GM12878 (cell line): ENCODE data around the gene PDE7B. TPM values are rescaled to one million over a fixed set of nuclear protein-coding genes. Genes with fewer than 3 reads are reported as not detected.
A peak's percentile ranks its signal among the peaks of the same experiment; 100 is the strongest.

Source experiments
- BRCA1 ChIP-seq: IDR thresholded peaks from 2 replicates; pipeline ENCODE4 v1.6.1; 2011; ENCODE audit warnings: low read depth, low read length, improper control_type of control experiment
- CBFB ChIP-seq: IDR thresholded peaks from 2 replicates; pipeline ENCODE4 v1.6.1; 2016; ENCODE audit warnings: antibody characterized with exemption, low read depth
- CBX5 ChIP-seq: sonication (generic); IDR thresholded peaks from 2 replicates; pipeline ENCODE4 v1.6.1; 2016; ENCODE audit warnings: low read depth, moderate library complexity, mild to moderate bottlenecking, inconsistent platforms
- CEBPB ChIP-seq, 2 experiments: fragments of 150-350 bp in 1 of 2; IDR thresholded peaks; 2 replicates each; pipeline ENCODE4 v1.6.1; 2012 to 2014; ENCODE audit warnings: low read depth in 2 of 2, low read length in 2 of 2, borderline replicate concordance in 1 of 2, inconsistent platforms in 1 of 2
- CREM ChIP-seq: IDR thresholded peaks from 2 replicates; pipeline ENCODE4 v1.6.1; 2014; ENCODE audit warnings: antibody characterized with exemption, low read depth
- EGR1 ChIP-seq, 2 experiments: IDR thresholded peaks; 1 replicate in 1 of 2; 2 replicates in 1 of 2; pipeline ENCODE4 v1.6.1; 2011 to 2012; ENCODE audit warnings: low read depth in 2 of 2, low read length in 2 of 2, borderline replicate concordance in 1 of 2, mild to moderate bottlenecking in 1 of 2, moderate library complexity in 1 of 2
- EP300 ChIP-seq, 2 experiments: fragments of 150-350 bp in 1 of 2; IDR thresholded peaks; 2 replicates each; pipeline ENCODE4 v1.6.1; 2011 to 2012; ENCODE audit warnings: low read depth in 2 of 2, low read length in 2 of 2, borderline replicate concordance in 1 of 2, improper control_type of control experiment in 1 of 2, inconsistent platforms in 1 of 2; ENCODE audit not compliant: control insufficient read depth in 1 of 2
- FOS ChIP-seq: IDR thresholded peaks from 3 replicates; pipeline ENCODE4 v1.6.1; 2011; ENCODE audit warnings: borderline replicate concordance; ENCODE audit not compliant: insufficient read length; ENCODE audit errors: extremely low read depth
- HDAC2 ChIP-seq: fragments of 200-600 bp; sonication (generic); IDR thresholded peaks from 2 replicates; pipeline ENCODE4 v1.6.1; 2017
- IKZF1 ChIP-seq: fragments of 450-650 bp; conservative IDR thresholded peaks from 2 replicates; pipeline ENCODE4 v1.6.1; 2017; ENCODE audit warnings: antibody characterized with exemption, mild to moderate bottlenecking
- KDM1A ChIP-seq: fragments of 200-600 bp; sonication (generic); IDR thresholded peaks from 2 replicates; pipeline ENCODE4 v1.6.1; 2016; ENCODE audit warnings: borderline replicate concordance
- MTA2 ChIP-seq: fragments of 450-650 bp; IDR thresholded peaks from 2 replicates; pipeline ENCODE4 v1.6.1; 2016; ENCODE audit warnings: low read depth, mild to moderate bottlenecking, moderate library complexity
- MTA3 ChIP-seq: IDR thresholded peaks from 2 replicates; pipeline ENCODE4 v1.6.1; 2012; ENCODE audit warnings: low read length, inconsistent platforms, borderline replicate concordance
- PAX8 ChIP-seq: fragments of 450-650 bp; IDR thresholded peaks from 2 replicates; pipeline ENCODE4 v1.6.1; 2017; ENCODE audit warnings: mild to moderate bottlenecking, moderate library complexity
- PML ChIP-seq: IDR thresholded peaks from 2 replicates; pipeline ENCODE4 v1.6.1; 2012; ENCODE audit warnings: low read length, inconsistent platforms
- SPI1 ChIP-seq: IDR thresholded peaks from 2 replicates; pipeline ENCODE4 v1.6.1; 2011; ENCODE audit warnings: low read depth, mild to moderate bottlenecking, low read length, moderate library complexity, borderline replicate concordance; ENCODE audit not compliant: insufficient read depth
- STAT3 ChIP-seq: IDR thresholded peaks from 2 replicates; pipeline ENCODE4 v1.6.1; 2011; ENCODE audit warnings: low read depth, low read length, improper control_type of control experiment
- TARDBP ChIP-seq: IDR thresholded peaks from 2 replicates; pipeline ENCODE4 v1.6.1; 2016; ENCODE audit warnings: borderline replicate concordance
- WRNIP1 ChIP-seq: IDR thresholded peaks from 2 replicates; pipeline ENCODE4 v1.6.1; 2011; ENCODE audit warnings: low read depth, low read length, improper control_type of control experiment, borderline replicate concordance
- ZNF622 ChIP-seq: fragments of 450-650 bp; IDR thresholded peaks from 2 replicates; pipeline ENCODE4 v1.6.1; 2017; ENCODE audit warnings: mild to moderate bottlenecking, inconsistent platforms
- polyA plus RNA-seq, 11 experiments: library from polyadenylated mRNA; depleted of rRNA in 4 of 11; unstranded in 6 of 11; stranded (reverse) in 5 of 11; fragments of >200 nt; fragmentation: Nextera tagmentation in 4 of 11; fragmentation: Illumina TruSeq in 1 of 11; extraction: Ambion mirVana in 4 of 11; extraction: Trizol in 1 of 11; gene quantifications; 1 replicate in 1 of 11; 2 replicates in 10 of 11; pipeline versions ENCODE4 v1.2.1 to v1.2.3, GENCODE V29; 2011 to 2016; ENCODE audit warnings: inconsistent platforms in 2 of 11, missing spikeins in 2 of 11, low read depth in 1 of 11
- total RNA-seq, 4 experiments: library from RNA; depleted of rRNA in 3 of 4; stranded (reverse); fragments of >200 nt in 3 of 4; fragmentation: Illumina TruSeq in 1 of 4; extraction: Trizol in 1 of 4; gene quantifications; 2 replicates each; pipeline versions ENCODE4 v1.2.1 to v1.2.3, GENCODE V29; 2013 to 2021
- TF ChIP-seq, protein P1 (sequence below), 3 experiments: IDR thresholded peaks in 2 of 3; conservative IDR thresholded peaks in 1 of 3; 2 replicates each; pipeline ENCODE4 v1.5.1; 2011; ENCODE audit warnings: low read depth in 3 of 3, low read length in 3 of 3, mild to moderate bottlenecking in 3 of 3, control low read depth in 2 of 3, moderate library complexity in 2 of 3, inconsistent platforms in 1 of 3, mixed read lengths in 1 of 3; ENCODE audit not compliant: control insufficient read depth in 2 of 3, insufficient read depth in 1 of 3; ENCODE audit errors: extremely low read depth in 1 of 3

PDE7B gene
- total and polyA plus RNA-seq, 10 of the 15 experiments (the other 5 are each of a cell fraction or from before 2014, with no cell fraction given) = not detected

DNA sequence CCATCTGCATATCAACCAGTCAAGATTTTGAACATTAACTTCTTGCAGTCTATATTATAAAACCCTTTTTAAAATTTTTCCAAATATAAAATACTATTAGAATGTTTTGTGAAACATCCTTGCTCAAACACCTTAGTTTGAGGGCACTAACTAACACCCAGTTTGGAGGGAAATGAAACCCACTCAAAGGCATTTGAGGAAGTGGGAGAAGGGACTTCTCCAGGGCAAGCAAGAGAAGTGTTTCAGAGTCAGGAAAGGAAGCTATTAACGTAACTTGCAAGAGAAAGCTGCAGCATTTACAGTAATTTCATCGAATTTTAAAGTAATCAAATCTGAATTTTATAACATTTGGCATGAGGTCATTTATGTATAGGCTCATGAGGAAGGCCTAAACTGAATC is 377.3 kb downstream of the PDE7B start (continued):
- TF ChIP-seq, protein P1, sequence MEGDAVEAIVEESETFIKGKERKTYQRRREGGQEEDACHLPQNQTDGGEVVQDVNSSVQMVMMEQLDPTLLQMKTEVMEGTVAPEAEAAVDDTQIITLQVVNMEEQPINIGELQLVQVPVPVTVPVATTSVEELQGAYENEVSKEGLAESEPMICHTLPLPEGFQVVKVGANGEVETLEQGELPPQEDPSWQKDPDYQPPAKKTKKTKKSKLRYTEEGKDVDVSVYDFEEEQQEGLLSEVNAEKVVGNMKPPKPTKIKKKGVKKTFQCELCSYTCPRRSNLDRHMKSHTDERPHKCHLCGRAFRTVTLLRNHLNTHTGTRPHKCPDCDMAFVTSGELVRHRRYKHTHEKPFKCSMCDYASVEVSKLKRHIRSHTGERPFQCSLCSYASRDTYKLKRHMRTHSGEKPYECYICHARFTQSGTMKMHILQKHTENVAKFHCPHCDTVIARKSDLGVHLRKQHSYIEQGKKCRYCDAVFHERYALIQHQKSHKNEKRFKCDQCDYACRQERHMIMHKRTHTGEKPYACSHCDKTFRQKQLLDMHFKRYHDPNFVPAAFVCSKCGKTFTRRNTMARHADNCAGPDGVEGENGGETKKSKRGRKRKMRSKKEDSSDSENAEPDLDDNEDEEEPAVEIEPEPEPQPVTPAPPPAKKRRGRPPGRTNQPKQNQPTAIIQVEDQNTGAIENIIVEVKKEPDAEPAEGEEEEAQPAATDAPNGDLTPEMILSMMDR (IDR thresholded peaks at IDR 0.05 in 2 of 3, conservative IDR thresholded peaks at IDR 0.05 in 1 of 3; ENCODE audit: control insufficient read depth in 2 of 3, extremely low read depth in 1 of 3, insufficient read depth in 1 of 3, low read depth in 3 of 3, low read length in 3 of 3) = no peak
- TF ChIP-seq CBFB = no peak
- TF ChIP-seq HDAC2 = no peak
- no peak for TF ChIP-seq BRCA1
- no peak for TF ChIP-seq CREM
- TF ChIP-seq PML = no peak
- TF ChIP-seq MTA2 = peak; percentile 29; the same call in 1 of the 2 replicates
- TF ChIP-seq CBX5 = no peak
- no peak for TF ChIP-seq MTA3
- TF ChIP-seq IKZF1 = peak; percentile 43; the same call in 1 of the 2 replicates
- no peak for TF ChIP-seq FOS
- TF ChIP-seq EGR1 (IDR thresholded peaks at IDR 0.05; ENCODE audit: borderline replicate concordance in 1 of 2, low read depth in 2 of 2, low read length in 2 of 2) = no peak
- peak in 1 of 2 experiments; percentile 55; a peak in 1 of 4 replicates for TF ChIP-seq EP300 (IDR thresholded peaks at IDR 0.05; ENCODE audit: borderline replicate concordance in 1 of 2, control insufficient read depth in 1 of 2, low read depth in 2 of 2, low read length in 2 of 2)
- TF ChIP-seq PAX8 = no peak
- no peak for TF ChIP-seq KDM1A
- TF ChIP-seq CEBPB (IDR thresholded peaks at IDR 0.05; ENCODE audit: borderline replicate concordance in 1 of 2, low read depth in 2 of 2, low read length in 2 of 2) = no peak
- no peak for TF ChIP-seq ZNF622
- TF ChIP-seq STAT3 = no peak
- no peak for TF ChIP-seq WRNIP1
- TF ChIP-seq SPI1 = peak; percentile 94
- no peak for TF ChIP-seq TARDBP
